HepG2 (cell line): ENCODE results near the gene ADGRG6. TPM values are rescaled to one million over a fixed set of nuclear protein-coding genes. Genes with fewer than 3 reads are reported as not detected.

ENCODE experiments used
- BRD4 ChIP-seq: sonication (generic); formaldehyde crosslinking; IDR thresholded peaks from 2 replicates; pipeline ENCODE4 v1.4.0; 2020; ENCODE audit warnings: missing genetic modification reagents
- CHD2 ChIP-seq: IDR thresholded peaks from 2 replicates; pipeline ENCODE4 v1.6.1; 2011; ENCODE audit warnings: low read depth, low read length, improper control_type of control experiment
- EEA1 ChIP-seq: sonication (generic); formaldehyde crosslinking; IDR thresholded peaks from 2 replicates; pipeline ENCODE4 v1.5.1; 2020; ENCODE audit warnings: mild to moderate bottlenecking, missing genetic modification reagents, borderline replicate concordance
- FOXC1 ChIP-seq: sonication (generic); formaldehyde crosslinking; IDR thresholded peaks from 2 replicates; pipeline ENCODE4 v1.8.0; 2022; ENCODE audit warnings: mild to moderate bottlenecking, missing genetic modification reagents, borderline replicate concordance
- FOXK1 ChIP-seq: sonication (generic); formaldehyde crosslinking; IDR thresholded peaks from 2 replicates; pipeline ENCODE4 v1.4.0; 2020; ENCODE audit warnings: low read depth, missing genetic modification reagents, borderline replicate concordance
- IKZF5 ChIP-seq: IDR thresholded peaks from 2 replicates; pipeline ENCODE4 v1.6.1; 2018; ENCODE audit warnings: missing genetic modification reagents, mild to moderate bottlenecking, missing compliant biosample characterization
- KAT8 ChIP-seq: IDR thresholded peaks from 2 replicates; pipeline ENCODE4 v1.6.1; 2016; ENCODE audit warnings: missing genetic modification reagents, missing compliant biosample characterization
- MAFF ChIP-seq: IDR thresholded peaks from 2 replicates; pipeline ENCODE4 v1.6.1; 2011; ENCODE audit warnings: low read depth, low read length, improper control_type of control experiment
- MYNN ChIP-seq: sonication (generic); formaldehyde crosslinking; IDR thresholded peaks from 2 replicates; pipeline ENCODE4 v1.4.0; 2020; ENCODE audit warnings: mild to moderate bottlenecking, low read depth, missing genetic modification reagents
- NCOA2 ChIP-seq: sonication (generic); formaldehyde crosslinking; IDR thresholded peaks from 2 replicates; pipeline ENCODE4 v1.8.0; 2022; ENCODE audit warnings: inconsistent platforms
- SKI ChIP-seq: fragments of 450-650 bp; IDR thresholded peaks from one replicate; pipeline ENCODE4 v1.6.1; 2018; ENCODE audit warnings: mild to moderate bottlenecking; ENCODE audit not compliant: partially characterized antibody
- SMYD3 ChIP-seq: sonication (generic); formaldehyde crosslinking; IDR thresholded peaks from 2 replicates; pipeline ENCODE4 v1.8.1; 2023; ENCODE audit warnings: mild to moderate bottlenecking, missing genetic modification reagents
- SOX13 ChIP-seq, 3 experiments: fragments of 450-650 bp in 1 of 3; sonication (generic) in 1 of 3; formaldehyde crosslinking in 1 of 3; IDR thresholded peaks in 2 of 3; conservative IDR thresholded peaks in 1 of 3; 2 replicates each; pipeline versions ENCODE4 v1.5.0 to v1.6.1; 2016 to 2020; ENCODE audit warnings: antibody characterized with exemption in 1 of 3, mild to moderate bottlenecking in 1 of 3, missing compliant biosample characterization in 1 of 3, missing genetic modification reagents in 1 of 3, moderate library complexity in 1 of 3
- SRSF4 ChIP-seq: fragments of 200-400 bp; formaldehyde crosslinking; IDR thresholded peaks from one replicate; pipeline ENCODE4 v1.6.1; 2018; ENCODE audit warnings: mild to moderate bottlenecking, low read depth, low read length, moderate library complexity; ENCODE audit not compliant: poor library complexity, severe bottlenecking
- ZFP37 ChIP-seq: sonication (generic); formaldehyde crosslinking; IDR thresholded peaks from 2 replicates; pipeline ENCODE4 v1.4.0; 2020; ENCODE audit warnings: missing genetic modification reagents, borderline replicate concordance
- ZNF142 ChIP-seq: sonication (generic); formaldehyde crosslinking; IDR thresholded peaks from 2 replicates; pipeline ENCODE4 v1.4.0; 2020; ENCODE audit warnings: missing genetic modification reagents
- ZNF253 ChIP-seq: sonication (generic); formaldehyde crosslinking; IDR thresholded peaks from 2 replicates; pipeline ENCODE4 v1.8.0; 2022; ENCODE audit warnings: mild to moderate bottlenecking, missing genetic modification reagents, borderline replicate concordance
- ZNF264 ChIP-seq: sonication (generic); formaldehyde crosslinking; IDR thresholded peaks from 2 replicates; pipeline ENCODE4 v1.4.0; 2020; ENCODE audit warnings: missing genetic modification reagents
- ZNF468 ChIP-seq: sonication (generic); formaldehyde crosslinking; IDR thresholded peaks from 2 replicates; pipeline ENCODE4 v1.8.0; 2022; ENCODE audit warnings: mild to moderate bottlenecking, moderate library complexity, missing genetic modification reagents
- ZNF484 ChIP-seq: sonication (generic); formaldehyde crosslinking; IDR thresholded peaks from 2 replicates; pipeline ENCODE4 v1.5.1; 2020; ENCODE audit warnings: mild to moderate bottlenecking, low read depth, missing genetic modification reagents, borderline replicate concordance
- ZNF501 ChIP-seq: sonication (generic); formaldehyde crosslinking; IDR thresholded peaks from 2 replicates; pipeline ENCODE4 v1.5.1; 2020; ENCODE audit warnings: mild to moderate bottlenecking, moderate library complexity, missing genetic modification reagents
- ZNF530 ChIP-seq: sonication (generic); formaldehyde crosslinking; IDR thresholded peaks from 2 replicates; pipeline ENCODE4 v1.5.0; 2020; ENCODE audit warnings: low read depth, mild to moderate bottlenecking, missing genetic modification reagents
- ZNF577 ChIP-seq: sonication (generic); formaldehyde crosslinking; IDR thresholded peaks from 2 replicates; pipeline ENCODE4 v1.4.0; 2020; ENCODE audit warnings: mild to moderate bottlenecking, low read depth, missing genetic modification reagents, borderline replicate concordance
- ZNF713 ChIP-seq: sonication (generic); formaldehyde crosslinking; IDR thresholded peaks from 2 replicates; pipeline ENCODE4 v1.4.0; 2020; ENCODE audit warnings: mild to moderate bottlenecking, missing genetic modification reagents
- ZNF777 ChIP-seq: sonication (generic); formaldehyde crosslinking; IDR thresholded peaks from 2 replicates; pipeline ENCODE4 v1.4.0; 2020; ENCODE audit warnings: missing genetic modification reagents
- polyA plus RNA-seq, 8 experiments: library from polyadenylated mRNA; depleted of rRNA in 3 of 8; stranded (reverse) in 7 of 8; unstranded in 1 of 8; fragments of >200 nt; fragmentation: Illumina TruSeq in 4 of 8; extraction: Trizol in 4 of 8; gene quantifications; 2 replicates each; pipeline versions ENCODE4 v1.2.1 to v1.2.3, GENCODE V29; 2011 to 2016; ENCODE audit warnings: low read depth in 4 of 8, missing spikeins in 1 of 8, mixed read lengths in 1 of 8; ENCODE audit not compliant: insufficient read depth in 1 of 8
- total RNA-seq, 5 experiments: library from RNA; depleted of rRNA; stranded (reverse); fragments of >200 nt; fragmentation: Illumina TruSeq; extraction: Trizol; gene quantifications; 2 replicates each; pipeline ENCODE4 v1.2.3, GENCODE V29; 2016; ENCODE audit warnings: low read depth in 1 of 5

The ADGRG6 gene
- total and polyA plus RNA-seq, 2 of the 13 experiments (the other 11 are each of a cell fraction or from before 2014, with no cell fraction given), result 129 to 249 TPM

GRCh38 chr6:142265476-142265875 lies 36.3 kb upstream of the ADGRG6 start (continued):
- TF ChIP-seq ZNF142 (CRISPR knock-in tag), result no peak
- TF ChIP-seq ZNF484, result no peak
- TF ChIP-seq KAT8 (CRISPR knock-in tag), result peak; percentile 68; the same call in 1 of the 2 replicates
- TF ChIP-seq ZNF264 (CRISPR knock-in tag), result peak; percentile 71; the same call in 1 of the 2 replicates
- TF ChIP-seq ZNF501 (CRISPR knock-in tag), result no peak
- no peak for TF ChIP-seq BRD4
- no peak for TF ChIP-seq ZNF713 (CRISPR knock-in tag)
- peak; percentile 88 for TF ChIP-seq SKI
- TF ChIP-seq ZNF577 (CRISPR knock-in tag), result no peak
- no peak for TF ChIP-seq SRSF4
- no peak for TF ChIP-seq FOXC1
- 0 out of 2 replicates have a peak, but pooled peaks have one; percentile 50 for TF ChIP-seq SOX13 (IDR thresholded peaks at IDR 0.05)
- peak in 1 of 2 experiments; percentile 95; a peak in 2 of 4 replicates for TF ChIP-seq SOX13 (CRISPR knock-in tag; conservative IDR thresholded peaks at IDR 0.05 in 1 of 2, IDR thresholded peaks at IDR 0.05 in 1 of 2)
- TF ChIP-seq CHD2, result no peak
- TF ChIP-seq IKZF5 (CRISPR knock-in tag), result peak; percentile 56; the same call in 1 of the 2 replicates
- TF ChIP-seq ZNF530, result no peak
- no peak for TF ChIP-seq ZFP37 (CRISPR knock-in tag)
- no peak for TF ChIP-seq EEA1
- TF ChIP-seq NCOA2 (CRISPR knock-in tag), result peak; percentile 95
- TF ChIP-seq SMYD3 (CRISPR knock-in tag), result peak; percentile 46; the same call in 1 of the 2 replicates
- TF ChIP-seq MYNN (CRISPR knock-in tag), result no peak
- 0 out of 2 replicates have a peak, but pooled peaks have one; percentile 17 for TF ChIP-seq MAFF
- no peak for TF ChIP-seq ZNF777 (CRISPR knock-in tag)
- peak; percentile 83; the same call in 1 of the 2 replicates for TF ChIP-seq FOXK1
- TF ChIP-seq ZNF468 (CRISPR knock-in tag), result no peak
- TF ChIP-seq ZNF253 (CRISPR knock-in tag), result no peak
